Adrenal gland (tissue), 5 donors: ENCODE measurements around the gene ZIC2.

Experiments
- CTCF ChIP-seq, 6 experiments: fragments of 450-650 bp in 4 of 6; fragments of 200-600 bp in 2 of 6; sonication (generic) in 1 of 6; IDR thresholded peaks; 1 replicate in 5 of 6; 2 replicates in 1 of 6; pipeline versions ENCODE4 v1.5.1 to v1.8.0; 2016 to 2021; ENCODE audit warnings: antibody characterized with exemption in 6 of 6, mild to moderate bottlenecking in 2 of 6, moderate library complexity in 1 of 6
- POLR2A ChIP-seq, 2 donors: fragments of 450-650 bp; IDR thresholded peaks; one replicate each; pipeline ENCODE4 v1.6.1; 2017; ENCODE audit warnings: antibody characterized with exemption in 2 of 2, mild to moderate bottlenecking in 2 of 2, moderate library complexity in 1 of 2
- donor health status: DM: no; HTN: no; CAD: no.

- TF ChIP-seq CTCF (IDR thresholded peaks at IDR 0.05) (no peak), POLR2A (IDR thresholded peaks at IDR 0.05) (no peak)
These were observed 11.5 kb upstream of the ZIC2 start for GRCh38 chr13:99969919-99970650.
